Measurements from ENCODE around the gene MBTD1. TPM values are rescaled to one million over a fixed set of nuclear protein-coding genes. Genes with fewer than 3 reads are reported as not detected.
"Not testable (repeated sequence)": the region's sequence is repeated elsewhere in the genome, so short reads cannot be mapped to it uniquely, and the experiment has no call there.

MBTD1 gene
- total RNA-seq, 2 experiments from 2014 or later: 6.3 to 7.0 TPM

- H3K4me3 Mint-ChIP-seq: no peak overlapping the region
- peaks cover 4% of the 10 kb centered on the region for H3K4me1 Mint-ChIP-seq (ENCODE audit: low read depth)
- no peak overlapping the region for H3K27ac Mint-ChIP-seq
- CTCF ChIA-PET: no interaction called here
- no peak for DNase-seq
- no peaks in the 10 kb centered on the region for H3K27me3 Mint-ChIP-seq (ENCODE audit: low read depth)
- peaks cover 2% of the 10 kb centered on the region for H3K36me3 Mint-ChIP-seq (ENCODE audit: low read depth)
- no peaks in the 10 kb centered on the region for H3K9me3 Mint-ChIP-seq
- intact Hi-C loops (cut with micrococcal nuclease): no loop called here
Observed at GRCh38 chr17:51244041-51244440, 15.8 kb downstream of the MBTD1 start.

GRCh38 chr17:51240275-51240674 lies 19.6 kb downstream of the MBTD1 start:
- Mint-ChIP-seq H3K27ac (no peak overlapping the region), H3K4me3 (no peak overlapping the region), H3K4me1 (ENCODE audit: low read depth) (peaks cover 23% of the 10 kb centered on the region), H3K27me3 (ENCODE audit: low read depth) (no peaks in the 10 kb centered on the region), H3K36me3 (ENCODE audit: low read depth) (no peaks in the 10 kb centered on the region), H3K9me3 (no peaks in the 10 kb centered on the region)
- CTCF ChIA-PET: interaction anchor here (0.6 kb wide), 1 partner anchor 8 kb away, joined by 3 read pairs; no protein-coding TSS in a partner anchor
- intact Hi-C loops (cut with micrococcal nuclease): no loop called here
- no peak for DNase-seq

GRCh38 chr17:51238255-51238887 lies 21.5 kb downstream of the MBTD1 start:
- Mint-ChIP-seq H3K27me3 (ENCODE audit: low read depth) (no peaks in the 10 kb centered on the region), H3K4me1 (ENCODE audit: low read depth) (peaks cover 27% of the 10 kb centered on the region), H3K27ac (no peak overlapping the region), H3K9me3 (no peaks in the 10 kb centered on the region), H3K4me3 (no peak overlapping the region), H3K36me3 (ENCODE audit: low read depth) (no peaks in the 10 kb centered on the region)
- DNase-seq: no peak
- intact Hi-C loops (cut with micrococcal nuclease): no loop called here
- CTCF ChIA-PET: no interaction called here

GRCh38 chr17:51234162-51234561 lies 25.7 kb downstream of the MBTD1 start:
- DNase-seq: no peak
- Mint-ChIP-seq H3K4me1 (ENCODE audit: low read depth) (peaks cover 35% of the 10 kb centered on the region), H3K4me3 (no peak overlapping the region), H3K27ac (no peak overlapping the region), H3K36me3 (ENCODE audit: low read depth) (no peaks in the 10 kb centered on the region), H3K9me3 (no peaks in the 10 kb centered on the region), H3K27me3 (ENCODE audit: low read depth) (no peaks in the 10 kb centered on the region)
- intact Hi-C loops (cut with micrococcal nuclease): no loop called here
- CTCF ChIA-PET: no interaction called here

- DNase-seq: no peak
- Mint-ChIP-seq H3K4me3 (no peak overlapping the region), H3K36me3 (ENCODE audit: low read depth) (no peaks in the 10 kb centered on the region), H3K27ac (no peak overlapping the region), H3K4me1 (ENCODE audit: low read depth) (peaks cover 19% of the 10 kb centered on the region), H3K27me3 (ENCODE audit: low read depth) (no peaks in the 10 kb centered on the region), H3K9me3 (no peaks in the 10 kb centered on the region)
- CTCF ChIA-PET: no interaction called here
- intact Hi-C loops (cut with micrococcal nuclease): no loop called here
Observed at GRCh38 chr17:51231999-51232398, 27.9 kb downstream of the MBTD1 start.

- peaks cover 19% of the 10 kb centered on the region for H3K4me1 Mint-ChIP-seq (ENCODE audit: low read depth)
- no peaks in the 10 kb centered on the region for H3K27me3 Mint-ChIP-seq (ENCODE audit: low read depth)
- H3K27ac Mint-ChIP-seq: no peak overlapping the region
- H3K9me3 Mint-ChIP-seq: no peaks in the 10 kb centered on the region
- H3K36me3 Mint-ChIP-seq (ENCODE audit: low read depth): no peaks in the 10 kb centered on the region
- intact Hi-C loops (cut with micrococcal nuclease): no loop called here
- CTCF ChIA-PET: interaction anchor here (0.6 kb wide), 1 partner anchor 141 kb away, joined by 3 read pairs; no protein-coding TSS in a partner anchor
- DNase-seq: no peak
- no peak overlapping the region for H3K4me3 Mint-ChIP-seq
Observed at GRCh38 chr17:51230306-51230705, 29.5 kb downstream of the MBTD1 start.

- CTCF ChIA-PET: interaction anchor here (0.6 kb wide), 1 partner anchor 141 kb away, joined by 3 read pairs; no protein-coding TSS in a partner anchor
- Mint-ChIP-seq H3K4me1 (ENCODE audit: low read depth) (peaks cover 22% of the 10 kb centered on the region), H3K27ac (no peak overlapping the region), H3K9me3 (no peaks in the 10 kb centered on the region), H3K36me3 (ENCODE audit: low read depth) (peaks cover 2% of the 10 kb centered on the region), H3K27me3 (ENCODE audit: low read depth) (no peaks in the 10 kb centered on the region), H3K4me3 (no peak overlapping the region)
- intact Hi-C loops (cut with micrococcal nuclease): no loop called here
- no peak for DNase-seq
Observed at GRCh38 chr17:51229889-51230288, 30.0 kb downstream of the MBTD1 start.

GRCh38 chr17:51228161-51228560 lies 31.7 kb downstream of the MBTD1 start:
- Mint-ChIP-seq H3K4me3 (no peak overlapping the region), H3K9me3 (no peaks in the 10 kb centered on the region), H3K27ac (no peak overlapping the region), H3K4me1 (ENCODE audit: low read depth) (peaks cover 24% of the 10 kb centered on the region), H3K36me3 (ENCODE audit: low read depth) (peaks cover 4% of the 10 kb centered on the region), H3K27me3 (ENCODE audit: low read depth) (no peaks in the 10 kb centered on the region)
- no peak for DNase-seq
- intact Hi-C loops (cut with micrococcal nuclease): no loop called here
- CTCF ChIA-PET: interaction anchor here (0.9 kb wide), 1 partner anchor 44 kb away, joined by 5 read pairs; no protein-coding TSS in a partner anchor

- H3K27ac Mint-ChIP-seq; H3K27me3 Mint-ChIP-seq (ENCODE audit: low read depth); H3K9me3 Mint-ChIP-seq; DNase-seq; intact Hi-C loops (cut with micrococcal nuclease); H3K4me3 Mint-ChIP-seq; H3K36me3 Mint-ChIP-seq (ENCODE audit: low read depth): not testable (repeated sequence)
- CTCF ChIA-PET: interaction anchor here (0.6 kb wide), 1 partner anchor 770 kb away, joined by 3 read pairs; no protein-coding TSS in a partner anchor
- H3K4me1 Mint-ChIP-seq (ENCODE audit: low read depth): peaks cover 22% of the 10 kb centered on the region
Observed at GRCh38 chr17:51225523-51225922, 34.3 kb downstream of the MBTD1 start.

GRCh38 chr17:51224402-51225262 lies 35.2 kb downstream of the MBTD1 start:
- intact Hi-C loops (cut with micrococcal nuclease): no loop called here
- Mint-ChIP-seq H3K4me1 (ENCODE audit: low read depth) (peaks cover 17% of the 10 kb centered on the region), H3K27ac (no peak overlapping the region), H3K27me3 (ENCODE audit: low read depth) (no peaks in the 10 kb centered on the region), H3K9me3 (no peaks in the 10 kb centered on the region), H3K4me3 (no peak overlapping the region), H3K36me3 (ENCODE audit: low read depth) (peaks cover 7% of the 10 kb centered on the region)
- CTCF ChIA-PET: no interaction called here
- no peak for DNase-seq

- Mint-ChIP-seq H3K4me1 (ENCODE audit: low read depth) (peaks cover 12% of the 10 kb centered on the region), H3K36me3 (ENCODE audit: low read depth) (peaks cover 12% of the 10 kb centered on the region), H3K9me3 (no peaks in the 10 kb centered on the region), H3K4me3 (no peak overlapping the region), H3K27ac (no peak overlapping the region), H3K27me3 (ENCODE audit: low read depth) (no peaks in the 10 kb centered on the region)
- no peak for DNase-seq
- CTCF ChIA-PET: no interaction called here
- intact Hi-C loops (cut with micrococcal nuclease): no loop called here
Observed at GRCh38 chr17:51221322-51221721, 38.5 kb downstream of the MBTD1 start.

- no peak for DNase-seq
- CTCF ChIA-PET: no interaction called here
- H3K27me3 Mint-ChIP-seq (ENCODE audit: low read depth): no peaks in the 10 kb centered on the region
- H3K4me3 Mint-ChIP-seq: no peak overlapping the region
- no peaks in the 10 kb centered on the region for H3K9me3 Mint-ChIP-seq
- peaks cover 8% of the 10 kb centered on the region for H3K36me3 Mint-ChIP-seq (ENCODE audit: low read depth)
- H3K4me1 Mint-ChIP-seq (ENCODE audit: low read depth): no peaks in the 10 kb centered on the region
- intact Hi-C loops (cut with micrococcal nuclease): no loop called here
- no peak overlapping the region for H3K27ac Mint-ChIP-seq
Observed at GRCh38 chr17:51217946-51218345, 41.9 kb downstream of the MBTD1 start.

GRCh38 chr17:51214920-51215319 lies 44.9 kb downstream of the MBTD1 start:
- no peak overlapping the region for H3K4me3 Mint-ChIP-seq
- H3K9me3 Mint-ChIP-seq: no peaks in the 10 kb centered on the region
- no peak overlapping the region for H3K27ac Mint-ChIP-seq
- DNase-seq: no peak
- intact Hi-C loops (cut with micrococcal nuclease): no loop called here
- H3K36me3 Mint-ChIP-seq (ENCODE audit: low read depth): peaks cover 8% of the 10 kb centered on the region
- no peaks in the 10 kb centered on the region for H3K27me3 Mint-ChIP-seq (ENCODE audit: low read depth)
- no peaks in the 10 kb centered on the region for H3K4me1 Mint-ChIP-seq (ENCODE audit: low read depth)
- CTCF ChIA-PET: interaction anchor here (0.8 to 1.1 kb wide), 2 partner anchors 66 to 83 kb away, joined by 3 read pairs; no protein-coding TSS in a partner anchor
